Stomach (tissue), 4 donors: ENCODE data around the gene SNTG2.

Source experiments
- CTCF ChIP-seq, 7 experiments: fragments of 450-650 bp in 4 of 7; fragments of 200-600 bp in 3 of 7; sonication (generic) in 3 of 7; IDR thresholded peaks; one replicate each; pipeline ENCODE4 v1.5.1; 2016 to 2019; ENCODE audit warnings: antibody characterized with exemption in 7 of 7, control low read depth in 2 of 7, mild to moderate bottlenecking in 1 of 7
- POLR2A ChIP-seq, 4 donors: fragments of 450-650 bp; IDR thresholded peaks; one replicate each; pipeline ENCODE4 v1.6.1; 2016; ENCODE audit warnings: antibody characterized with exemption in 4 of 4, control low read depth in 2 of 4, mild to moderate bottlenecking in 1 of 4, moderate library complexity in 1 of 4

- TF ChIP-seq CTCF (IDR thresholded peaks at IDR 0.05) (no peak), POLR2A (IDR thresholded peaks at IDR 0.05) (no peak)
These were observed 218.8 kb downstream of the SNTG2 start for GRCh38 chr2:1169291-1169949.
